Measurements from ENCODE around the gene CD8B2.
"Not testable (repeated sequence)": the region's sequence is repeated elsewhere in the genome, so short reads cannot be mapped to it uniquely, and the experiment has no call there.

DNA sequence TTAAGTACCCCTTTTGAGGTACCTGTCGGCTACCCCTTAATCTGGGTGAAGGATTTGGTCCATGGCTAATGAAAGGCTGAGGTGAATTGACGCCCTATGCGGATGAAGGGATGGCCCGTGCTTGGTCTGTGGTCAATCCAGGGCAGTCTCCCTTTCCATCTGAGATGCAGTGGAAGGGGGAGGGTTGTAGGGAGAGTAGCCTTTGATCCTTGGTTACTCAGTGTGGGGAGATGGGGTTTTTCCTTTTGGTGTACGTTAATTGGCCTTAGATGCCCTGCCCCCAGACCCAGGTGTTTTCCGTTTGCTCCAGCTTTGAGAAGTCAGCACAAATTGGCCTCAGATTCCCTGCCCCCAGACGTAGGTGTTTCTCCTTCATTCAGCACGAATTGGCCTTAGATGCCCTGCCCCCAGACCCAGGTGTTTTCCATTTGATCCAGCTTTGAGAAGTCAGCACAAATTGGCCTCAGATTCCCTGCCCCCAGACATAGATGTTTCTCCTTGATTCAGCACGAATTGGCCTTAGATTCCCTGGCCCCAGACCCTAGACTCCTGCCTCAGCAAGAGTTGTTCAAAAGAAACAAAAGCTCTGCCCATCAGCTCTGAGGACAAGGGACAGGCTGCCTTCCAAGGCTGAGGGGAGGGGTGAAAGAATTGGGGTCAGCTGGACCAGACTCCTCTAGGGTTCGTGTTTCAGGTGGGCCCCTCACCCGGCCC is 21.7 kb downstream of the CD8B2 start:
- TF ChIP-seq, protein P1, sequence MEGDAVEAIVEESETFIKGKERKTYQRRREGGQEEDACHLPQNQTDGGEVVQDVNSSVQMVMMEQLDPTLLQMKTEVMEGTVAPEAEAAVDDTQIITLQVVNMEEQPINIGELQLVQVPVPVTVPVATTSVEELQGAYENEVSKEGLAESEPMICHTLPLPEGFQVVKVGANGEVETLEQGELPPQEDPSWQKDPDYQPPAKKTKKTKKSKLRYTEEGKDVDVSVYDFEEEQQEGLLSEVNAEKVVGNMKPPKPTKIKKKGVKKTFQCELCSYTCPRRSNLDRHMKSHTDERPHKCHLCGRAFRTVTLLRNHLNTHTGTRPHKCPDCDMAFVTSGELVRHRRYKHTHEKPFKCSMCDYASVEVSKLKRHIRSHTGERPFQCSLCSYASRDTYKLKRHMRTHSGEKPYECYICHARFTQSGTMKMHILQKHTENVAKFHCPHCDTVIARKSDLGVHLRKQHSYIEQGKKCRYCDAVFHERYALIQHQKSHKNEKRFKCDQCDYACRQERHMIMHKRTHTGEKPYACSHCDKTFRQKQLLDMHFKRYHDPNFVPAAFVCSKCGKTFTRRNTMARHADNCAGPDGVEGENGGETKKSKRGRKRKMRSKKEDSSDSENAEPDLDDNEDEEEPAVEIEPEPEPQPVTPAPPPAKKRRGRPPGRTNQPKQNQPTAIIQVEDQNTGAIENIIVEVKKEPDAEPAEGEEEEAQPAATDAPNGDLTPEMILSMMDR (IDR thresholded peaks at IDR 0.05), result not testable (repeated sequence)
- not testable (repeated sequence) for TF ChIP-seq POLR2A (IDR thresholded peaks at IDR 0.05; ENCODE audit: low read length); JUN (IDR thresholded peaks at IDR 0.05); NFE2L2 (conservative IDR thresholded peaks at IDR 0.05; ENCODE audit: low read length); EP300 (IDR thresholded peaks at IDR 0.05); SMC3 (IDR thresholded peaks at IDR 0.05); HDAC2 (IDR thresholded peaks at IDR 0.05); SREBF2 (IDR thresholded peaks at IDR 0.05); FOSL2 (IDR thresholded peaks at IDR 0.05); FOSL2 (CRISPR knock-in tag; IDR thresholded peaks at IDR 0.05); TP53 (CRISPR knock-in tag; IDR thresholded peaks at IDR 0.05)
- TF ChIP-seq, protein P2, sequence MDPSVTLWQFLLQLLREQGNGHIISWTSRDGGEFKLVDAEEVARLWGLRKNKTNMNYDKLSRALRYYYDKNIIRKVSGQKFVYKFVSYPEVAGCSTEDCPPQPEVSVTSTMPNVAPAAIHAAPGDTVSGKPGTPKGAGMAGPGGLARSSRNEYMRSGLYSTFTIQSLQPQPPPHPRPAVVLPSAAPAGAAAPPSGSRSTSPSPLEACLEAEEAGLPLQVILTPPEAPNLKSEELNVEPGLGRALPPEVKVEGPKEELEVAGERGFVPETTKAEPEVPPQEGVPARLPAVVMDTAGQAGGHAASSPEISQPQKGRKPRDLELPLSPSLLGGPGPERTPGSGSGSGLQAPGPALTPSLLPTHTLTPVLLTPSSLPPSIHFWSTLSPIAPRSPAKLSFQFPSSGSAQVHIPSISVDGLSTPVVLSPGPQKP (IDR thresholded peaks at IDR 0.05; ENCODE audit: low read depth, low read length), result not testable (repeated sequence)
- TF ChIP-seq, protein P3, sequence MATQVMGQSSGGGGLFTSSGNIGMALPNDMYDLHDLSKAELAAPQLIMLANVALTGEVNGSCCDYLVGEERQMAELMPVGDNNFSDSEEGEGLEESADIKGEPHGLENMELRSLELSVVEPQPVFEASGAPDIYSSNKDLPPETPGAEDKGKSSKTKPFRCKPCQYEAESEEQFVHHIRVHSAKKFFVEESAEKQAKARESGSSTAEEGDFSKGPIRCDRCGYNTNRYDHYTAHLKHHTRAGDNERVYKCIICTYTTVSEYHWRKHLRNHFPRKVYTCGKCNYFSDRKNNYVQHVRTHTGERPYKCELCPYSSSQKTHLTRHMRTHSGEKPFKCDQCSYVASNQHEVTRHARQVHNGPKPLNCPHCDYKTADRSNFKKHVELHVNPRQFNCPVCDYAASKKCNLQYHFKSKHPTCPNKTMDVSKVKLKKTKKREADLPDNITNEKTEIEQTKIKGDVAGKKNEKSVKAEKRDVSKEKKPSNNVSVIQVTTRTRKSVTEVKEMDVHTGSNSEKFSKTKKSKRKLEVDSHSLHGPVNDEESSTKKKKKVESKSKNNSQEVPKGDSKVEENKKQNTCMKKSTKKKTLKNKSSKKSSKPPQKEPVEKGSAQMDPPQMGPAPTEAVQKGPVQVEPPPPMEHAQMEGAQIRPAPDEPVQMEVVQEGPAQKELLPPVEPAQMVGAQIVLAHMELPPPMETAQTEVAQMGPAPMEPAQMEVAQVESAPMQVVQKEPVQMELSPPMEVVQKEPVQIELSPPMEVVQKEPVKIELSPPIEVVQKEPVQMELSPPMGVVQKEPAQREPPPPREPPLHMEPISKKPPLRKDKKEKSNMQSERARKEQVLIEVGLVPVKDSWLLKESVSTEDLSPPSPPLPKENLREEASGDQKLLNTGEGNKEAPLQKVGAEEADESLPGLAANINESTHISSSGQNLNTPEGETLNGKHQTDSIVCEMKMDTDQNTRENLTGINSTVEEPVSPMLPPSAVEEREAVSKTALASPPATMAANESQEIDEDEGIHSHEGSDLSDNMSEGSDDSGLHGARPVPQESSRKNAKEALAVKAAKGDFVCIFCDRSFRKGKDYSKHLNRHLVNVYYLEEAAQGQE (IDR thresholded peaks at IDR 0.05), result not testable (repeated sequence)
- TF ChIP-seq, protein P4, sequence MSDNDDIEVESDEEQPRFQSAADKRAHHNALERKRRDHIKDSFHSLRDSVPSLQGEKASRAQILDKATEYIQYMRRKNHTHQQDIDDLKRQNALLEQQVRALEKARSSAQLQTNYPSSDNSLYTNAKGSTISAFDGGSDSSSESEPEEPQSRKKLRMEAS (IDR thresholded peaks at IDR 0.05), result not testable (repeated sequence)
- TF ChIP-seq, protein P5, sequence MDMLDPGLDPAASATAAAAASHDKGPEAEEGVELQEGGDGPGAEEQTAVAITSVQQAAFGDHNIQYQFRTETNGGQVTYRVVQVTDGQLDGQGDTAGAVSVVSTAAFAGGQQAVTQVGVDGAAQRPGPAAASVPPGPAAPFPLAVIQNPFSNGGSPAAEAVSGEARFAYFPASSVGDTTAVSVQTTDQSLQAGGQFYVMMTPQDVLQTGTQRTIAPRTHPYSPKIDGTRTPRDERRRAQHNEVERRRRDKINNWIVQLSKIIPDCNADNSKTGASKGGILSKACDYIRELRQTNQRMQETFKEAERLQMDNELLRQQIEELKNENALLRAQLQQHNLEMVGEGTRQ (IDR thresholded peaks at IDR 0.05), result not testable (repeated sequence)

Measured in A549 (cell line).